Retinal pigment epithelial cell (primary cell): Measurements from ENCODE around the gene PCSK5.

Experiments
- DNase-seq: peaks from one replicate; pipeline ENCODE4 v3.0.0-alpha.2; 2010; ENCODE audit warnings: low read depth
- H3K4me3 ChIP-seq: 2 replicates; pipeline ENCODE4 v1.5.1; 2011; ENCODE audit warnings: mild to moderate bottlenecking, low read length, control low read depth, moderate library complexity
- CTCF ChIP-seq: conservative IDR thresholded peaks from 2 replicates; pipeline ENCODE4 v1.5.1; 2011; ENCODE audit warnings: low read depth, low read length, control low read depth, inconsistent platforms

Gene PCSK5

GRCh38 chr9:76018235-76018634 is 127.8 kb downstream of the PCSK5 start:
- TF ChIP-seq CTCF, result no peak
- no peak for DNase-seq
- no peak overlapping the region for H3K4me3 ChIP-seq

GRCh38 chr9:76018761-76019160 is 128.3 kb downstream of the PCSK5 start:
- no peak for TF ChIP-seq CTCF
- no peak overlapping the region for H3K4me3 ChIP-seq
- DNase-seq, result no peak

- no peak overlapping the region for H3K4me3 ChIP-seq
- no peak for DNase-seq
- TF ChIP-seq CTCF, result no peak
Measured at GRCh38 chr9:76020652-76021051, 130.2 kb downstream of the PCSK5 start.

- DNase-seq, result no peak
- no peak for TF ChIP-seq CTCF
- H3K4me3 ChIP-seq, result no peak overlapping the region
Measured at GRCh38 chr9:76022317-76022716, 131.8 kb downstream of the PCSK5 start.

- H3K4me3 ChIP-seq, result no peak overlapping the region
- TF ChIP-seq CTCF, result no peak
- no peak for DNase-seq
Measured at GRCh38 chr9:76023715-76024195, 133.3 kb downstream of the PCSK5 start.

GRCh38 chr9:76025286-76025685 is 134.8 kb downstream of the PCSK5 start:
- no peak for TF ChIP-seq CTCF
- DNase-seq, result no peak

GRCh38 chr9:76026796-76027195 is 136.3 kb downstream of the PCSK5 start:
- no peak for TF ChIP-seq CTCF
- H3K4me3 ChIP-seq, result no peak overlapping the region
- DNase-seq, result no peak

More at GRCh38 chr9:76025286-76025685, 134.8 kb downstream of the PCSK5 start:
- H3K4me3 ChIP-seq, result no peak overlapping the region
